WTC11 (cell line): ENCODE results near the gene SDC4. TPM values are rescaled to one million over a fixed set of nuclear protein-coding genes. Genes with fewer than 3 reads are reported as not detected.

Experiments used
- ATAC-seq: fragments of 200-7000 bp; cut with Tn5 transposase; 2 replicates; pipeline ENCODE4 v1.10.0; 2021; ENCODE audit warnings: mild to moderate bottlenecking, moderate library complexity
- CTCF ChIA-PET: fragments of 300-600 bp; sonication (Branson Sonifier 250); formaldehyde crosslinking; loops from one replicate; lab custom pipeline; 2021; ENCODE audit warnings: antibody characterized with exemption; lab: Charles Lee
- POLR2A ChIA-PET: fragments of 350-600 bp; sonication (Branson Sonifier 250); formaldehyde crosslinking; loops from one replicate; lab custom pipeline; 2021; ENCODE audit warnings: antibody characterized with exemption; lab: Charles Lee
- DNase-seq: peaks from one replicate; pipeline ENCODE4 v3.0.0; 2021; ENCODE audit warnings: low spot score
- H3K27ac Mint-ChIP-seq: 2 replicates; pipeline ENCODE4 v1.8.0; 2021; ENCODE audit warnings: mixed read lengths
- H3K27me3 Mint-ChIP-seq: 2 replicates; pipeline ENCODE4 v1.8.0; 2021; ENCODE audit warnings: low read depth, mild to moderate bottlenecking, moderate library complexity, mixed read lengths
- H3K36me3 Mint-ChIP-seq: 2 replicates; pipeline ENCODE4 v1.8.0; 2021; ENCODE audit warnings: mixed read lengths
- H3K4me1 Mint-ChIP-seq: 2 replicates; pipeline ENCODE4 v1.8.0; 2022; ENCODE audit warnings: mixed read lengths
- H3K4me3 Mint-ChIP-seq: 2 replicates; pipeline ENCODE4 v1.8.0; 2021; ENCODE audit warnings: mild to moderate bottlenecking, moderate library complexity, mixed read lengths
- H3K9me3 Mint-ChIP-seq: 2 replicates; pipeline ENCODE4 v1.8.0; 2021; ENCODE audit warnings: mixed read lengths
- CBFB ChIP-seq: sonication (generic); formaldehyde crosslinking; IDR thresholded peaks from 2 replicates; pipeline ENCODE4 v1.8.1; 2022; ENCODE audit warnings: mild to moderate bottlenecking, low read depth, missing genetic modification reagents
- CREB1 ChIP-seq: sonication (generic); formaldehyde crosslinking; IDR thresholded peaks from 2 replicates; pipeline ENCODE4 v1.8.0; 2023; ENCODE audit warnings: mild to moderate bottlenecking, missing genetic modification reagents
- CREM ChIP-seq: sonication (generic); formaldehyde crosslinking; IDR thresholded peaks from 2 replicates; pipeline ENCODE4 v1.8.1; 2022; ENCODE audit warnings: mild to moderate bottlenecking, missing genetic modification reagents, moderate library complexity
- ELF4 ChIP-seq: sonication (generic); formaldehyde crosslinking; IDR thresholded peaks from 2 replicates; pipeline ENCODE4 v1.8.1; 2022; ENCODE audit warnings: low read depth, mild to moderate bottlenecking, moderate library complexity, missing genetic modification reagents
- ESRRA ChIP-seq: sonication (generic); formaldehyde crosslinking; IDR thresholded peaks from 2 replicates; pipeline ENCODE4 v1.8.1; 2022; ENCODE audit warnings: mild to moderate bottlenecking, missing genetic modification reagents, borderline replicate concordance
- ETV6 ChIP-seq: sonication (generic); formaldehyde crosslinking; IDR thresholded peaks from 2 replicates; pipeline ENCODE4 v1.8.1; 2022; ENCODE audit warnings: mild to moderate bottlenecking, missing genetic modification reagents
- GABPB1 ChIP-seq: sonication (generic); formaldehyde crosslinking; IDR thresholded peaks from 2 replicates; pipeline ENCODE4 v1.8.1; 2023; ENCODE audit warnings: mild to moderate bottlenecking, missing genetic modification reagents
- JAZF1 ChIP-seq: fragments of 250-450 bp; sonication (Bioruptor Pico); IDR thresholded peaks from 2 replicates; pipeline ENCODE4 v1.9.0; 2021; ENCODE audit warnings: moderate library complexity, mild to moderate bottlenecking, inconsistent platforms
- NFYB ChIP-seq: sonication (generic); formaldehyde crosslinking; conservative IDR thresholded peaks from 2 replicates; pipeline ENCODE4 v1.8.0; 2022; ENCODE audit warnings: low read depth, missing genetic modification reagents
- NR1H2 ChIP-seq: sonication (generic); formaldehyde crosslinking; IDR thresholded peaks from 2 replicates; pipeline ENCODE4 v1.9.0; 2021; ENCODE audit warnings: mild to moderate bottlenecking, moderate library complexity, missing genetic modification reagents
- SMAD4 ChIP-seq: sonication (generic); formaldehyde crosslinking; IDR thresholded peaks from 2 replicates; pipeline ENCODE4 v1.8.0; 2022; ENCODE audit warnings: mild to moderate bottlenecking, missing genetic modification reagents
- SOX15 ChIP-seq: fragments of 250-450 bp; sonication (Bioruptor Pico); IDR thresholded peaks from 2 replicates; pipeline ENCODE4 v1.9.0; 2021; ENCODE audit warnings: mild to moderate bottlenecking
- ZNF121 ChIP-seq: sonication (generic); formaldehyde crosslinking; IDR thresholded peaks from 2 replicates; pipeline ENCODE4 v1.8.0; 2023; ENCODE audit warnings: missing genetic modification reagents
- ZNF219 ChIP-seq: sonication (generic); formaldehyde crosslinking; IDR thresholded peaks from 2 replicates; pipeline ENCODE4 v1.8.0; 2023; ENCODE audit warnings: missing genetic modification reagents, mild to moderate bottlenecking, borderline replicate concordance
- total RNA-seq: library from RNA; stranded (reverse); gene quantifications from 3 replicates; pipeline ENCODE4 v1.2.3, GENCODE V29; 2021
- TF ChIP-seq, protein P1 (sequence below): fragments of 250-450 bp; sonication (Bioruptor Pico); IDR thresholded peaks from 2 replicates; pipeline ENCODE4 v1.9.0; 2021; ENCODE audit warnings: mild to moderate bottlenecking, borderline replicate concordance
- TF ChIP-seq, protein P2 (sequence below): sonication (generic); formaldehyde crosslinking; IDR thresholded peaks from 2 replicates; pipeline ENCODE4 v1.8.0; 2022; ENCODE audit warnings: mild to moderate bottlenecking, missing genetic modification reagents
- TF ChIP-seq, protein P3 (sequence below): sonication (generic); formaldehyde crosslinking; IDR thresholded peaks from 2 replicates; pipeline ENCODE4 v1.8.1; 2023; ENCODE audit warnings: mild to moderate bottlenecking, missing genetic modification reagents, moderate library complexity
- TF ChIP-seq, protein P4 (sequence below): sonication (generic); formaldehyde crosslinking; IDR thresholded peaks from 2 replicates; pipeline ENCODE4 v1.8.1; 2022; ENCODE audit warnings: mild to moderate bottlenecking, missing genetic modification reagents, moderate library complexity, borderline replicate concordance
- TF ChIP-seq, protein P5 (sequence below): fragments of 250-450 bp; sonication (Bioruptor Pico); IDR thresholded peaks from 2 replicates; pipeline ENCODE4 v2.1.2; 2022; ENCODE audit warnings: mild to moderate bottlenecking, moderate library complexity
- TF ChIP-seq, protein P6 (sequence below): sonication (generic); formaldehyde crosslinking; IDR thresholded peaks from 2 replicates; pipeline ENCODE4 v1.8.1; 2023; ENCODE audit warnings: mild to moderate bottlenecking, missing genetic modification reagents
- TF ChIP-seq, protein P7 (sequence below): sonication (generic); formaldehyde crosslinking; IDR thresholded peaks from 2 replicates; pipeline ENCODE4 v1.8.1; 2022; ENCODE audit warnings: low read depth, mild to moderate bottlenecking, moderate library complexity, missing genetic modification reagents, borderline replicate concordance

Gene SDC4
- total RNA-seq, 1 experiment from 2014 or later = 64.0 TPM

DNA sequence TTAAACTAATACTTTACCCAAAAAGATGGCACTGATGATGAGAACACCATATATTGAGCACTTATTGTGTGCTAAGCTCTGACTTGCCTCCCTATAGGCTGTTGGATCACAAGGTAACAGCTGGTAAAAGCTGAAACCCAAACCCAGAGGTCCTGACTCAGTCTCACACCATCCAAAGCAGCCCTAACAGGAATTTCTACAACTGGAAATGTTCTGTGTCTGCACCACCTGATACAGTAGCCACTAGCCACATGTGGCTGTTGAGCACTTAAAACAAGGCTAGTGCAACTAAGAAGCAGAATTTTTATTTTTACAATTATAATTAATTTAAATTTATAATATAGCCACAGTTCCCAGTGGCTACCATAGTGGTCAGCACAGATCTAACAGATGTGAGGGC lies 24.5 kb downstream of the SDC4 start (continued):
- TF ChIP-seq, protein P1, sequence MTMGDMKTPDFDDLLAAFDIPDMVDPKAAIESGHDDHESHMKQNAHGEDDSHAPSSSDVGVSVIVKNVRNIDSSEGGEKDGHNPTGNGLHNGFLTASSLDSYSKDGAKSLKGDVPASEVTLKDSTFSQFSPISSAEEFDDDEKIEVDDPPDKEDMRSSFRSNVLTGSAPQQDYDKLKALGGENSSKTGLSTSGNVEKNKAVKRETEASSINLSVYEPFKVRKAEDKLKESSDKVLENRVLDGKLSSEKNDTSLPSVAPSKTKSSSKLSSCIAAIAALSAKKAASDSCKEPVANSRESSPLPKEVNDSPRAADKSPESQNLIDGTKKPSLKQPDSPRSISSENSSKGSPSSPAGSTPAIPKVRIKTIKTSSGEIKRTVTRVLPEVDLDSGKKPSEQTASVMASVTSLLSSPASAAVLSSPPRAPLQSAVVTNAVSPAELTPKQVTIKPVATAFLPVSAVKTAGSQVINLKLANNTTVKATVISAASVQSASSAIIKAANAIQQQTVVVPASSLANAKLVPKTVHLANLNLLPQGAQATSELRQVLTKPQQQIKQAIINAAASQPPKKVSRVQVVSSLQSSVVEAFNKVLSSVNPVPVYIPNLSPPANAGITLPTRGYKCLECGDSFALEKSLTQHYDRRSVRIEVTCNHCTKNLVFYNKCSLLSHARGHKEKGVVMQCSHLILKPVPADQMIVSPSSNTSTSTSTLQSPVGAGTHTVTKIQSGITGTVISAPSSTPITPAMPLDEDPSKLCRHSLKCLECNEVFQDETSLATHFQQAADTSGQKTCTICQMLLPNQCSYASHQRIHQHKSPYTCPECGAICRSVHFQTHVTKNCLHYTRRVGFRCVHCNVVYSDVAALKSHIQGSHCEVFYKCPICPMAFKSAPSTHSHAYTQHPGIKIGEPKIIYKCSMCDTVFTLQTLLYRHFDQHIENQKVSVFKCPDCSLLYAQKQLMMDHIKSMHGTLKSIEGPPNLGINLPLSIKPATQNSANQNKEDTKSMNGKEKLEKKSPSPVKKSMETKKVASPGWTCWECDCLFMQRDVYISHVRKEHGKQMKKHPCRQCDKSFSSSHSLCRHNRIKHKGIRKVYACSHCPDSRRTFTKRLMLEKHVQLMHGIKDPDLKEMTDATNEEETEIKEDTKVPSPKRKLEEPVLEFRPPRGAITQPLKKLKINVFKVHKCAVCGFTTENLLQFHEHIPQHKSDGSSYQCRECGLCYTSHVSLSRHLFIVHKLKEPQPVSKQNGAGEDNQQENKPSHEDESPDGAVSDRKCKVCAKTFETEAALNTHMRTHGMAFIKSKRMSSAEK (CRISPR knock-in tag) = no peak
- TF ChIP-seq ZNF121 (CRISPR knock-in tag) (no peak), SMAD4 (no peak), CBFB (no peak)

DNA sequence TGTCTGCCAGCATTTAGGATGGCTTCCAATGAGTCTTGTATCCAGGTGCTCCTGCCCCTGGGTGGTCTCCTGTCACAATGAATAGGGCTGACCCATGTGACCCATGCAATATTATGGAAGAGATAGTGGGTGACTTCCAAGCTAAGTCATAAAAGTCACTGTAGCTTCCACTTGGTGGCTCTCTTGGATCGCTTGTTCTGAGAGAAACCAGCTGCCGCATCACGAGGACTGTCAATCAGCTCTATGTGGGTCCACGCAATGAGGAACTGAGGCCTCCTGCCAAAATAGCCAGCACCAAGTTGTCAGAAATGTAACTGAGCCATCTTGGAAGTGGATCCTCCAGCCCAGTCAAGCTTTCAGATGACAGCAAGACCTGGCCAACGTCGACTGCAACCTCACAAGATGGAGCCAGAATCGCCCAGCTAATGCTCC lies 25.3 kb downstream of the SDC4 start:
- DNase-seq (no peak), ATAC-seq (peak; percentile 49)
- H3K9me3 Mint-ChIP-seq = no peaks in the 10 kb centered on the region
- ChIA-PET CTCF (interaction anchor here (0.7 to 4.5 kb wide), 34 partner anchors 11 to 448 kb away, joined by 3 to 74 read pairs (median 5); partner anchors contain the start of genes DBNDD2, MATN4, PIGT and SDC4), POLR2A (interaction anchor here (1.3 to 1.4 kb wide), 2 partner anchors 19 to 114 kb away, joined by 4 to 6 read pairs; no protein-coding TSS in a partner anchor)
- H3K27me3 Mint-ChIP-seq = no peaks in the 10 kb centered on the region
- H3K4me3 Mint-ChIP-seq = no peak overlapping the region
- peaks cover 2% of the 10 kb centered on the region; the same call in 1 of the 2 replicates for H3K4me1 Mint-ChIP-seq
- H3K27ac Mint-ChIP-seq = no peak overlapping the region
- TF ChIP-seq, protein P2, sequence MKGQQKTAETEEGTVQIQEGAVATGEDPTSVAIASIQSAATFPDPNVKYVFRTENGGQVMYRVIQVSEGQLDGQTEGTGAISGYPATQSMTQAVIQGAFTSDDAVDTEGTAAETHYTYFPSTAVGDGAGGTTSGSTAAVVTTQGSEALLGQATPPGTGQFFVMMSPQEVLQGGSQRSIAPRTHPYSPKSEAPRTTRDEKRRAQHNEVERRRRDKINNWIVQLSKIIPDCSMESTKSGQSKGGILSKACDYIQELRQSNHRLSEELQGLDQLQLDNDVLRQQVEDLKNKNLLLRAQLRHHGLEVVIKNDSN = peak; percentile 37; the same call in 1 of the 2 replicates
- TF ChIP-seq NFYB = no peak
- no peak for TF ChIP-seq CBFB
- TF ChIP-seq, protein P3, sequence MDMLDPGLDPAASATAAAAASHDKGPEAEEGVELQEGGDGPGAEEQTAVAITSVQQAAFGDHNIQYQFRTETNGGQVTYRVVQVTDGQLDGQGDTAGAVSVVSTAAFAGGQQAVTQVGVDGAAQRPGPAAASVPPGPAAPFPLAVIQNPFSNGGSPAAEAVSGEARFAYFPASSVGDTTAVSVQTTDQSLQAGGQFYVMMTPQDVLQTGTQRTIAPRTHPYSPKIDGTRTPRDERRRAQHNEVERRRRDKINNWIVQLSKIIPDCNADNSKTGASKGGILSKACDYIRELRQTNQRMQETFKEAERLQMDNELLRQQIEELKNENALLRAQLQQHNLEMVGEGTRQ (CRISPR knock-in tag) = peak; percentile 52
- TF ChIP-seq GABPB1 (CRISPR knock-in tag) = peak; percentile 60; the same call in 1 of the 2 replicates
- H3K36me3 Mint-ChIP-seq = peaks cover 5% of the 10 kb centered on the region

DNA sequence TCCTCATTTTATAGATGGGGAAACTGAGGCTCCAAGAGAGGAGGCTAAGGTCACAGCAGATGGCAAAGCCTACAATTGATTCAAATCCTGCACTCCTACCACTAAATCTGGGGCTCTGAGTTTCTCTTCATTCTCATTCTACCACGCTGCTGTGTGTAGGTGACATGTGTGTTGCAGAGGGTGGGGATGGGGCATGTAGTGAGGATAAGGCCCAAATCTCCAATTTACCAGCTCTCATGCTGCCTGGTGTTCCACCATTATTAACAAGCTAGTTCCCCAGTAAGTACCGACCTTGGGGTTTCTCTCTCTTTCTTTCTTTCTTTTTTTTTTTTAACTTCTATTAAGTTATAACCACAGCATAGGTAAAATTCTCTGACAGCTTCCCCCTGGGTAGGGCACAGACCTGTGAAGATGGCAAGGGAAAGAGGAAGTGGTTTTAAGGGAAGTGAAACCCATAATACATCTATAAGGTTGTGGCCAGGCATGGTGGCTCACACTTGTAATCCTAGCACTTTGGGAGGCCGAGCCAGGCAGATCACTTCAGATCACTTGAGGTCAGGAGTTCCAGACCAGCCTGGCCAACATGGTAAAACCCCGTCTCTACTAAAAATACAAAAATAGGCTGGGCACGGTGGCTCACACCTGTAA lies 27.2 kb downstream of the SDC4 start:
- Mint-ChIP-seq H3K27me3 (no peaks in the 10 kb centered on the region; the same call in 1 of the 2 replicates), H3K36me3 (no peaks in the 10 kb centered on the region), H3K4me3 (no peak overlapping the region), H3K4me1 (peaks cover 2% of the 10 kb centered on the region; the same call in 1 of the 2 replicates), H3K27ac (no peak overlapping the region), H3K9me3 (no peaks in the 10 kb centered on the region)
- CTCF ChIA-PET = interaction anchor here (0.5 to 5.6 kb wide), 13 partner anchors 9 to 450 kb away, joined by 3 to 76 read pairs (median 5); partner anchors contain the start of genes DBNDD2 and SYS1
- DNase-seq (no peak), ATAC-seq (no peak)
- POLR2A ChIA-PET = interaction anchor here (0.6 to 0.8 kb wide), 3 partner anchors 22 to 459 kb away, joined by 3 read pairs; no protein-coding TSS in a partner anchor
- TF ChIP-seq, protein P4, sequence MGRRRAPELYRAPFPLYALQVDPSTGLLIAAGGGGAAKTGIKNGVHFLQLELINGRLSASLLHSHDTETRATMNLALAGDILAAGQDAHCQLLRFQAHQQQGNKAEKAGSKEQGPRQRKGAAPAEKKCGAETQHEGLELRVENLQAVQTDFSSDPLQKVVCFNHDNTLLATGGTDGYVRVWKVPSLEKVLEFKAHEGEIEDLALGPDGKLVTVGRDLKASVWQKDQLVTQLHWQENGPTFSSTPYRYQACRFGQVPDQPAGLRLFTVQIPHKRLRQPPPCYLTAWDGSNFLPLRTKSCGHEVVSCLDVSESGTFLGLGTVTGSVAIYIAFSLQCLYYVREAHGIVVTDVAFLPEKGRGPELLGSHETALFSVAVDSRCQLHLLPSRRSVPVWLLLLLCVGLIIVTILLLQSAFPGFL (CRISPR knock-in tag) = no peak
- TF ChIP-seq, protein P5, sequence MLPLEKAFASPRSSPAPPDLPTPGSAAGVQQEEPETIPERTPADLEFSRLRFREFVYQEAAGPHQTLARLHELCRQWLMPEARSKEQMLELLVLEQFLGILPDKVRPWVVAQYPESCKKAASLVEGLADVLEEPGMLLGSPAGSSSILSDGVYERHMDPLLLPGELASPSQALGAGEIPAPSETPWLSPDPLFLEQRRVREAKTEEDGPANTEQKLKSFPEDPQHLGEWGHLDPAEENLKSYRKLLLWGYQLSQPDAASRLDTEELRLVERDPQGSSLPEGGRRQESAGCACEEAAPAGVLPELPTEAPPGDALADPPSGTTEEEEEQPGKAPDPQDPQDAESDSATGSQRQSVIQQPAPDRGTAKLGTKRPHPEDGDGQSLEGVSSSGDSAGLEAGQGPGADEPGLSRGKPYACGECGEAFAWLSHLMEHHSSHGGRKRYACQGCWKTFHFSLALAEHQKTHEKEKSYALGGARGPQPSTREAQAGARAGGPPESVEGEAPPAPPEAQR = no peak
- TF ChIP-seq ETV6 (CRISPR knock-in tag) (no peak), SOX15 (CRISPR knock-in tag) (no peak), ELF4 (no peak), CREM (no peak), ZNF219 (CRISPR knock-in tag) (no peak), NFYB (no peak), JAZF1 (CRISPR knock-in tag) (no peak), CREB1 (no peak), ESRRA (no peak), NR1H2 (CRISPR knock-in tag) (no peak)
- TF ChIP-seq, protein P6, sequence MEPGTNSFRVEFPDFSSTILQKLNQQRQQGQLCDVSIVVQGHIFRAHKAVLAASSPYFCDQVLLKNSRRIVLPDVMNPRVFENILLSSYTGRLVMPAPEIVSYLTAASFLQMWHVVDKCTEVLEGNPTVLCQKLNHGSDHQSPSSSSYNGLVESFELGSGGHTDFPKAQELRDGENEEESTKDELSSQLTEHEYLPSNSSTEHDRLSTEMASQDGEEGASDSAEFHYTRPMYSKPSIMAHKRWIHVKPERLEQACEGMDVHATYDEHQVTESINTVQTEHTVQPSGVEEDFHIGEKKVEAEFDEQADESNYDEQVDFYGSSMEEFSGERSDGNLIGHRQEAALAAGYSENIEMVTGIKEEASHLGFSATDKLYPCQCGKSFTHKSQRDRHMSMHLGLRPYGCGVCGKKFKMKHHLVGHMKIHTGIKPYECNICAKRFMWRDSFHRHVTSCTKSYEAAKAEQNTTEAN (CRISPR knock-in tag) = no peak
- TF ChIP-seq, protein P7, sequence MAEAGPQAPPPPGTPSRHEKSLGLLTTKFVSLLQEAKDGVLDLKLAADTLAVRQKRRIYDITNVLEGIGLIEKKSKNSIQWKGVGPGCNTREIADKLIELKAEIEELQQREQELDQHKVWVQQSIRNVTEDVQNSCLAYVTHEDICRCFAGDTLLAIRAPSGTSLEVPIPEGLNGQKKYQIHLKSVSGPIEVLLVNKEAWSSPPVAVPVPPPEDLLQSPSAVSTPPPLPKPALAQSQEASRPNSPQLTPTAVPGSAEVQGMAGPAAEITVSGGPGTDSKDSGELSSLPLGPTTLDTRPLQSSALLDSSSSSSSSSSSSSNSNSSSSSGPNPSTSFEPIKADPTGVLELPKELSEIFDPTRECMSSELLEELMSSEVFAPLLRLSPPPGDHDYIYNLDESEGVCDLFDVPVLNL (CRISPR knock-in tag) = no peak
